GM19455 (cell line): Measurements from ENCODE around the gene WASHC3.
"Not testable (repeated sequence)": the region's sequence is repeated elsewhere in the genome, so short reads cannot be mapped to it uniquely, and the experiment has no call there.

Experiments
- ATAC-seq: cut with Tn5 transposase; IDR thresholded peaks from one replicate; pipeline ENCODE4 v1.9.1; 2021; ENCODE audit not compliant: unreplicated experiment

The WASHC3 gene

GRCh38 chr12:102051431-102051965, 10.3 kb downstream of the WASHC3 start:
- ATAC-seq: peak; percentile 60

GRCh38 chr12:102050660-102051430, 10.9 kb downstream of the WASHC3 start:
- ATAC-seq: no peak

- ATAC-seq: peak; percentile 86
Observed at GRCh38 chr12:102043928-102044327, 17.9 kb downstream of the WASHC3 start.

GRCh38 chr12:102033991-102034745, 27.6 kb downstream of the WASHC3 start:
- ATAC-seq: no peak

GRCh38 chr12:102031852-102032251, 29.9 kb downstream of the WASHC3 start:
- no peak for ATAC-seq

- ATAC-seq: no peak
Observed at GRCh38 chr12:102029141-102029540, 32.6 kb downstream of the WASHC3 start.

- ATAC-seq: no peak
Observed at GRCh38 chr12:102026728-102027127, 35.1 kb downstream of the WASHC3 start.

GRCh38 chr12:102024765-102025164, 37.0 kb downstream of the WASHC3 start:
- ATAC-seq: no peak

GRCh38 chr12:102023343-102023930, 38.4 kb downstream of the WASHC3 start:
- no peak for ATAC-seq

GRCh38 chr12:102022286-102022685, 39.5 kb downstream of the WASHC3 start:
- ATAC-seq: no peak

- no peak for ATAC-seq
Observed at GRCh38 chr12:102021540-102022246, 40.1 kb downstream of the WASHC3 start.

GRCh38 chr12:102018607-102019006, 43.2 kb downstream of the WASHC3 start:
- ATAC-seq: not testable (repeated sequence)

- ATAC-seq: no peak
Observed at GRCh38 chr12:102016472-102016871, 45.3 kb downstream of the WASHC3 start.

- peak; percentile 85 for ATAC-seq
Observed at GRCh38 chr12:102010265-102010994, 51.4 kb downstream of the WASHC3 start.

- peak; percentile 16 for ATAC-seq
Observed at GRCh38 chr12:102009796-102010195, 52.0 kb downstream of the WASHC3 start.

- ATAC-seq: no peak
Observed at GRCh38 chr12:102008615-102009126, 53.1 kb downstream of the WASHC3 start.

- no peak for ATAC-seq
Observed at GRCh38 chr12:102005256-102005655, 56.5 kb downstream of the WASHC3 start.

GRCh38 chr12:101997102-101997501, 64.7 kb downstream of the WASHC3 start:
- no peak for ATAC-seq

GRCh38 chr12:101995684-101996083, 66.1 kb downstream of the WASHC3 start:
- no peak for ATAC-seq

GRCh38 chr12:101992091-101992490, 69.7 kb downstream of the WASHC3 start:
- ATAC-seq: no peak
